ENCODE data around the gene OSTF1.

OSTF1 gene

GRCh38 chr9:75140261-75140660 lies 51.9 kb downstream of the OSTF1 start:
- Histone ChIP-seq H3K36me3 (ENCODE audit: control insufficient read depth in 2 of 2, insufficient read depth in 2 of 2, low read length in 2 of 2) (peaks cover 9 to 16% of the 10 kb centered on the region in 2 donors), H3K4me3 (ENCODE audit: low read length in 2 of 2) (no peak overlapping the region), H3K27ac (ENCODE audit: low read length) (no peak overlapping the region)

GRCh38 chr9:75142202-75142601 lies 53.9 kb downstream of the OSTF1 start:
- H3K9ac ChIP-seq (ENCODE audit: low read length in 2 of 2): no peak overlapping the region
- no peak overlapping the region for H3K4me3 ChIP-seq (ENCODE audit: low read length in 2 of 2)
- no peak overlapping the region for H3K27ac ChIP-seq (ENCODE audit: low read length)
- H3K36me3 ChIP-seq (ENCODE audit: control insufficient read depth in 2 of 2, insufficient read depth in 2 of 2, low read length in 2 of 2): peaks cover 9 to 12% of the 10 kb centered on the region in 2 donors
- no peaks in the 10 kb centered on the region for H3K4me1 ChIP-seq (ENCODE audit: control insufficient read depth, insufficient read depth, low read length)
- no peaks in the 10 kb centered on the region for H3K27me3 ChIP-seq (ENCODE audit: control insufficient read depth in 1 of 2, insufficient read depth in 2 of 2, low read length in 2 of 2)
- peaks cover 0 to 3% of the 10 kb centered on the region in 2 donors for H3K9me3 ChIP-seq (ENCODE audit: control insufficient read depth in 2 of 2, low read length in 2 of 2)

More at GRCh38 chr9:75140261-75140660, 51.9 kb downstream of the OSTF1 start:
- Histone ChIP-seq H3K27me3 (ENCODE audit: control insufficient read depth in 1 of 2, insufficient read depth in 2 of 2, low read length in 2 of 2) (no peaks in the 10 kb centered on the region), H3K9ac (ENCODE audit: low read length in 2 of 2) (no peak overlapping the region), H3K4me1 (ENCODE audit: control insufficient read depth, insufficient read depth, low read length) (no peaks in the 10 kb centered on the region), H3K9me3 (ENCODE audit: control insufficient read depth in 2 of 2, low read length in 2 of 2) (peaks cover 0 to 3% of the 10 kb centered on the region in 2 donors)

- Histone ChIP-seq H3K27ac (ENCODE audit: low read length) (no peak overlapping the region), H3K36me3 (ENCODE audit: control insufficient read depth in 2 of 2, insufficient read depth in 2 of 2, low read length in 2 of 2) (peaks cover 3 to 13% of the 10 kb centered on the region in 2 donors), H3K4me1 (ENCODE audit: control insufficient read depth, insufficient read depth, low read length) (no peaks in the 10 kb centered on the region), H3K9me3 (ENCODE audit: control insufficient read depth in 2 of 2, low read length in 2 of 2) (peaks cover 0 to 3% of the 10 kb centered on the region in 2 donors), H3K27me3 (ENCODE audit: control insufficient read depth in 1 of 2, insufficient read depth in 2 of 2, low read length in 2 of 2) (no peaks in the 10 kb centered on the region), H3K9ac (ENCODE audit: low read length in 2 of 2) (no peak overlapping the region), H3K4me3 (ENCODE audit: low read length in 2 of 2) (no peak overlapping the region)
Measured at GRCh38 chr9:75146229-75146628, 57.9 kb downstream of the OSTF1 start.

- peaks cover 3 to 12% of the 10 kb centered on the region in 2 donors for H3K36me3 ChIP-seq (ENCODE audit: control insufficient read depth in 2 of 2, insufficient read depth in 2 of 2, low read length in 2 of 2)
- H3K27me3 ChIP-seq (ENCODE audit: control insufficient read depth in 1 of 2, insufficient read depth in 2 of 2, low read length in 2 of 2): no peaks in the 10 kb centered on the region
- H3K4me3 ChIP-seq (ENCODE audit: low read length in 2 of 2): no peak overlapping the region
- no peaks in the 10 kb centered on the region for H3K4me1 ChIP-seq (ENCODE audit: control insufficient read depth, insufficient read depth, low read length)
- peaks cover 0 to 3% of the 10 kb centered on the region in 2 donors for H3K9me3 ChIP-seq (ENCODE audit: control insufficient read depth in 2 of 2, low read length in 2 of 2)
- H3K27ac ChIP-seq (ENCODE audit: low read length): no peak overlapping the region
- H3K9ac ChIP-seq (ENCODE audit: low read length in 2 of 2): no peak overlapping the region
Measured at GRCh38 chr9:75147638-75148037, 59.3 kb downstream of the OSTF1 start.

- no peak overlapping the region for H3K27ac ChIP-seq (ENCODE audit: low read length)
- H3K9ac ChIP-seq (ENCODE audit: low read length in 2 of 2): no peak overlapping the region
- H3K4me1 ChIP-seq (ENCODE audit: control insufficient read depth, insufficient read depth, low read length): no peaks in the 10 kb centered on the region
- peaks cover 3 to 9% of the 10 kb centered on the region in 2 donors for H3K36me3 ChIP-seq (ENCODE audit: control insufficient read depth in 2 of 2, insufficient read depth in 2 of 2, low read length in 2 of 2)
- no peak overlapping the region for H3K4me3 ChIP-seq (ENCODE audit: low read length in 2 of 2)
- H3K27me3 ChIP-seq (ENCODE audit: control insufficient read depth in 1 of 2, insufficient read depth in 2 of 2, low read length in 2 of 2): no peaks in the 10 kb centered on the region
- H3K9me3 ChIP-seq (ENCODE audit: control insufficient read depth in 2 of 2, low read length in 2 of 2): peaks cover 0 to 3% of the 10 kb centered on the region in 2 donors
Measured at GRCh38 chr9:75148561-75148960, 60.2 kb downstream of the OSTF1 start.

GRCh38 chr9:75149841-75150241 lies 61.5 kb downstream of the OSTF1 start:
- Histone ChIP-seq H3K4me1 (ENCODE audit: control insufficient read depth, insufficient read depth, low read length) (no peaks in the 10 kb centered on the region), H3K27ac (ENCODE audit: low read length) (no peak overlapping the region), H3K36me3 (ENCODE audit: control insufficient read depth in 2 of 2, insufficient read depth in 2 of 2, low read length in 2 of 2) (peaks cover 0 to 8% of the 10 kb centered on the region in 2 donors), H3K9me3 (ENCODE audit: control insufficient read depth in 2 of 2, low read length in 2 of 2) (peaks cover 0 to under 1% of the 10 kb centered on the region in 2 donors), H3K4me3 (ENCODE audit: low read length in 2 of 2) (no peak overlapping the region), H3K9ac (ENCODE audit: low read length in 2 of 2) (no peak overlapping the region), H3K27me3 (ENCODE audit: control insufficient read depth in 1 of 2, insufficient read depth in 2 of 2, low read length in 2 of 2) (no peaks in the 10 kb centered on the region)

GRCh38 chr9:75150512-75150911 lies 62.2 kb downstream of the OSTF1 start:
- H3K9ac ChIP-seq (ENCODE audit: low read length in 2 of 2): no peak overlapping the region
- no peak overlapping the region for H3K27ac ChIP-seq (ENCODE audit: low read length)
- no peak overlapping the region for H3K4me3 ChIP-seq (ENCODE audit: low read length in 2 of 2)
- peaks cover 0 to 8% of the 10 kb centered on the region in 2 donors for H3K36me3 ChIP-seq (ENCODE audit: control insufficient read depth in 2 of 2, insufficient read depth in 2 of 2, low read length in 2 of 2)
- no peaks in the 10 kb centered on the region for H3K4me1 ChIP-seq (ENCODE audit: control insufficient read depth, insufficient read depth, low read length)
- no peaks in the 10 kb centered on the region for H3K27me3 ChIP-seq (ENCODE audit: control insufficient read depth in 1 of 2, insufficient read depth in 2 of 2, low read length in 2 of 2)
- no peaks in the 10 kb centered on the region for H3K9me3 ChIP-seq (ENCODE audit: control insufficient read depth in 2 of 2, low read length in 2 of 2)

GRCh38 chr9:75152416-75152815 lies 64.1 kb downstream of the OSTF1 start:
- Histone ChIP-seq H3K4me1 (ENCODE audit: control insufficient read depth, insufficient read depth, low read length) (no peaks in the 10 kb centered on the region), H3K27me3 (ENCODE audit: control insufficient read depth in 1 of 2, insufficient read depth in 2 of 2, low read length in 2 of 2) (no peaks in the 10 kb centered on the region), H3K36me3 (ENCODE audit: control insufficient read depth in 2 of 2, insufficient read depth in 2 of 2, low read length in 2 of 2) (peaks cover 0 to 6% of the 10 kb centered on the region in 2 donors), H3K9me3 (ENCODE audit: control insufficient read depth in 2 of 2, low read length in 2 of 2) (no peaks in the 10 kb centered on the region), H3K27ac (ENCODE audit: low read length) (no peak overlapping the region), H3K9ac (ENCODE audit: low read length in 2 of 2) (no peak overlapping the region), H3K4me3 (ENCODE audit: low read length in 2 of 2) (no peak overlapping the region)

- Histone ChIP-seq H3K36me3 (ENCODE audit: control insufficient read depth in 2 of 2, insufficient read depth in 2 of 2, low read length in 2 of 2) (peaks cover 0 to 2% of the 10 kb centered on the region in 2 donors), H3K9ac (ENCODE audit: low read length in 2 of 2) (no peak overlapping the region), H3K27ac (ENCODE audit: low read length) (no peak overlapping the region), H3K4me3 (ENCODE audit: low read length in 2 of 2) (no peak overlapping the region), H3K9me3 (ENCODE audit: control insufficient read depth in 2 of 2, low read length in 2 of 2) (no peaks in the 10 kb centered on the region), H3K4me1 (ENCODE audit: control insufficient read depth, insufficient read depth, low read length) (no peaks in the 10 kb centered on the region), H3K27me3 (ENCODE audit: control insufficient read depth in 1 of 2, insufficient read depth in 2 of 2, low read length in 2 of 2) (no peaks in the 10 kb centered on the region)
Measured at GRCh38 chr9:75156858-75157257, 68.5 kb downstream of the OSTF1 start.

GRCh38 chr9:75161116-75161857 lies 73.0 kb downstream of the OSTF1 start:
- H3K4me3 ChIP-seq (ENCODE audit: low read length in 2 of 2): no peak overlapping the region
- H3K9ac ChIP-seq (ENCODE audit: low read length in 2 of 2): no peak overlapping the region
- H3K4me1 ChIP-seq (ENCODE audit: control insufficient read depth, insufficient read depth, low read length): no peaks in the 10 kb centered on the region
- no peaks in the 10 kb centered on the region for H3K27me3 ChIP-seq (ENCODE audit: control insufficient read depth in 1 of 2, insufficient read depth in 2 of 2, low read length in 2 of 2)
- no peak overlapping the region for H3K27ac ChIP-seq (ENCODE audit: low read length)
- H3K36me3 ChIP-seq (ENCODE audit: control insufficient read depth in 2 of 2, insufficient read depth in 2 of 2, low read length in 2 of 2): no peaks in the 10 kb centered on the region
- H3K9me3 ChIP-seq (ENCODE audit: control insufficient read depth in 2 of 2, low read length in 2 of 2): no peaks in the 10 kb centered on the region

- Histone ChIP-seq H3K9ac (ENCODE audit: low read length in 2 of 2) (no peak overlapping the region), H3K27me3 (ENCODE audit: control insufficient read depth in 1 of 2, insufficient read depth in 2 of 2, low read length in 2 of 2) (no peaks in the 10 kb centered on the region), H3K4me1 (ENCODE audit: control insufficient read depth, insufficient read depth, low read length) (no peaks in the 10 kb centered on the region), H3K4me3 (ENCODE audit: low read length in 2 of 2) (no peak overlapping the region), H3K27ac (ENCODE audit: low read length) (no peak overlapping the region), H3K9me3 (ENCODE audit: control insufficient read depth in 2 of 2, low read length in 2 of 2) (no peaks in the 10 kb centered on the region), H3K36me3 (ENCODE audit: control insufficient read depth in 2 of 2, insufficient read depth in 2 of 2, low read length in 2 of 2) (no peaks in the 10 kb centered on the region)
Measured at GRCh38 chr9:75163764-75164163, 75.5 kb downstream of the OSTF1 start.
